Aorta (tissue), 5 donors: ENCODE measurements around the gene ASCC3. TPM values are rescaled to one million over a fixed set of nuclear protein-coding genes. Genes with fewer than 3 reads are reported as not detected.

Experiments used
- ATAC-seq: fragments of 200-7000 bp; cut with Tn5 transposase; one replicate; pipeline ENCODE4 v1.9.1; 2022; ENCODE audit warnings: moderate library complexity; ENCODE audit not compliant: low FRiP score
- DNase-seq, 2 donors: peaks; one replicate each; pipeline ENCODE4 v3.0.0-alpha.2; 2020
- H3K27ac ChIP-seq, 2 donors: one replicate each; pipeline ENCODE4 v1.5.1; 2013; ENCODE audit warnings: low read length in 2 of 2, mild to moderate bottlenecking in 2 of 2, moderate library complexity in 2 of 2, control low read depth in 1 of 2, inconsistent platforms in 1 of 2, low read depth in 1 of 2
- H3K27me3 ChIP-seq, 2 donors: one replicate each; pipeline ENCODE4 v1.6.1; 2013; ENCODE audit warnings: control low read depth in 1 of 2, low read length in 1 of 2, mild to moderate bottlenecking in 1 of 2, moderate library complexity in 1 of 2; ENCODE audit not compliant: insufficient read depth in 2 of 2, control insufficient read depth in 1 of 2
- H3K36me3 ChIP-seq, 2 donors: one replicate each; pipeline ENCODE4 v1.6.1; 2013; ENCODE audit warnings: control low read depth in 1 of 2, low read length in 1 of 2, mild to moderate bottlenecking in 1 of 2; ENCODE audit not compliant: insufficient read depth in 2 of 2, control insufficient read depth in 1 of 2
- H3K4me1 ChIP-seq, 2 donors: one replicate each; pipeline ENCODE4 v1.6.1; 2013; ENCODE audit warnings: low read length in 2 of 2, control low read depth in 1 of 2, mild to moderate bottlenecking in 1 of 2, moderate library complexity in 1 of 2; ENCODE audit not compliant: insufficient read depth in 2 of 2, control insufficient read depth in 1 of 2
- H3K4me3 ChIP-seq, 2 donors: one replicate each; pipeline ENCODE4 v1.5.1; 2013; ENCODE audit warnings: low read length in 2 of 2, control low read depth in 1 of 2, mild to moderate bottlenecking in 1 of 2
- H3K9me3 ChIP-seq: one replicate; pipeline ENCODE4 v1.6.1; 2013; ENCODE audit warnings: mild to moderate bottlenecking, low read length; ENCODE audit not compliant: control insufficient read depth
- WGBS, 2 donors: extraction: QIAGEN DNeasy Blood & Tissue Kit; methylation state at CpG; one replicate each; pipeline ENCODE4 v1.1.7; 2013; 5-methylcytosine and 5-hydroxymethylcytosine counted together
- intact Hi-C, 2 donors: fragments of 100-400 bp; cut with DNase I; formaldehyde crosslinking; loops; one replicate each; pipeline versions ENCODE4 v1.14.2 to v1.15.0; 2022
- polyA plus RNA-seq, 2 donors: library from polyadenylated mRNA; stranded (reverse); fragments of 200-250 nt; gene quantifications; one replicate each; pipeline ENCODE4 v1.2.3, GENCODE V29; 2013
- total RNA-seq, 2 donors: library from RNA; stranded (reverse); fragmentation: NEBNext Ultra II Directional; extraction: Animal tissue kit (Norgen Biotek cat#: 25700); gene quantifications; one replicate each; pipeline ENCODE4 v1.2.1, GENCODE V29; 2021
- donor health status: healthy with polysubstance abuse.
- donor health status: Bipolar disorder and iron deficiency.
- donor health status: DM: no; HTN: no; CAD: no.
- donor health status: DM: no; HTN: no; CAD: no.
- donor health status: DM: yes; HTN: yes; CAD: no.

ASCC3 gene
- total and polyA plus RNA-seq, 4 donors = 3.5 to 46.9 (median 26.8) TPM

GRCh38 chr6:100461278-100461916 lies 419.7 kb downstream of the ASCC3 start:
- no peak for ATAC-seq
- Histone ChIP-seq H3K27ac (no peak overlapping the region), H3K9me3 (peaks cover 2% of the 10 kb centered on the region), H3K4me3 (no peak overlapping the region), H3K27me3 (peaks cover 0 to 2% of the 10 kb centered on the region in 2 donors), H3K36me3 (no peaks in the 10 kb centered on the region), H3K4me1 (no peaks in the 10 kb centered on the region)
- DNase-seq = no peak
- intact Hi-C loops = no loop called here
- WGBS, 2 donors = 15% methylated on average over 29 of the region's 29 CpGs

GRCh38 chr6:100460650-100461204 lies 420.4 kb downstream of the ASCC3 start:
- Histone ChIP-seq H3K4me3 (no peak overlapping the region), H3K27ac (no peak overlapping the region), H3K36me3 (no peaks in the 10 kb centered on the region), H3K27me3 (peaks cover 0 to 2% of the 10 kb centered on the region in 2 donors), H3K9me3 (peaks cover 2% of the 10 kb centered on the region), H3K4me1 (no peaks in the 10 kb centered on the region)
- intact Hi-C loops = no loop called here
- no peak for DNase-seq
- WGBS, 2 donors = 13 to 14% methylated on average over 9 of the region's 9 CpGs
- no peak for ATAC-seq

GRCh38 chr6:100459592-100460184 lies 421.4 kb downstream of the ASCC3 start:
- intact Hi-C loops = loop anchor here in 1 of 2 donors (10.0 kb wide), 1 partner anchor 855 kb away; the partner anchor contains the start of gene PRDM13
- H3K9me3 ChIP-seq = peaks cover 5% of the 10 kb centered on the region
- peaks cover 0 to 4% of the 10 kb centered on the region in 2 donors for H3K27me3 ChIP-seq
- no peak overlapping the region for H3K4me3 ChIP-seq
- H3K4me1 ChIP-seq = no peaks in the 10 kb centered on the region
- no peak overlapping the region for H3K27ac ChIP-seq
- ATAC-seq (no peak), DNase-seq (no peak)
- H3K36me3 ChIP-seq = no peaks in the 10 kb centered on the region

- ATAC-seq (no peak), DNase-seq (no peak)
- Histone ChIP-seq H3K9me3 (peaks cover 6% of the 10 kb centered on the region), H3K27me3 (peaks cover 0 to 4% of the 10 kb centered on the region in 2 donors), H3K36me3 (no peaks in the 10 kb centered on the region), H3K4me1 (no peaks in the 10 kb centered on the region), H3K4me3 (no peak overlapping the region), H3K27ac (no peak overlapping the region)
- intact Hi-C loops = loop anchor here in 1 of 2 donors (10.0 kb wide), 1 partner anchor 854 kb away; the partner anchor contains the start of gene PRDM13
- 47 to 51% methylated on average over 10 of the region's 10 CpGs for WGBS, 2 donors
Measured at GRCh38 chr6:100458841-100459591, 422.1 kb downstream of the ASCC3 start.
